MM.1S (cell line): Measurements from ENCODE around the gene APCDD1L.

Experiments
- DNase-seq: peaks from one replicate; pipeline ENCODE4 v3.0.0-alpha.2; 2015
- H2AFZ ChIP-seq: fragments of 300-600 bp; sonication (generic); 2 replicates; pipeline ENCODE4 v1.6.0; 2016; ENCODE audit warnings: antibody characterized with exemption, low read length
- H3F3A ChIP-seq: fragments of 300-600 bp; sonication (generic); 2 replicates; pipeline ENCODE4 v1.6.1; 2016; ENCODE audit warnings: mild to moderate bottlenecking, antibody characterized with exemption, low read length, moderate library complexity, mixed read lengths; ENCODE audit not compliant: insufficient read depth
- H3K27ac ChIP-seq: fragments of 300-600 bp; sonication (generic); 2 replicates; pipeline ENCODE4 v1.5.1; 2016; ENCODE audit warnings: mild to moderate bottlenecking, low read length
- H3K27me3 ChIP-seq: fragments of 300-600 bp; sonication (generic); replicated peaks from 2 replicates; pipeline ENCODE4 v1.6.0; 2016; ENCODE audit warnings: low read length; ENCODE audit not compliant: insufficient read depth
- H3K36me3 ChIP-seq: fragments of 300-600 bp; sonication (generic); replicated peaks from 2 replicates; pipeline ENCODE4 v1.6.1; 2016; ENCODE audit warnings: mild to moderate bottlenecking, low read length, mixed read lengths; ENCODE audit not compliant: insufficient read depth
- H3K4me1 ChIP-seq: fragments of 300-600 bp; sonication (generic); 2 replicates; pipeline ENCODE4 v1.6.1; 2016; ENCODE audit warnings: low read length, mixed read lengths
- H3K4me2 ChIP-seq: fragments of 300-600 bp; sonication (generic); 2 replicates; pipeline ENCODE4 v1.6.0; 2016; ENCODE audit warnings: low read depth, low read length
- H3K4me3 ChIP-seq: fragments of 300-600 bp; sonication (generic); 2 replicates; pipeline ENCODE4 v1.5.1; 2016; ENCODE audit warnings: low read length, mixed read lengths
- H3K79me2 ChIP-seq: fragments of 300-600 bp; sonication (generic); 2 replicates; pipeline ENCODE4 v1.6.1; 2016; ENCODE audit warnings: mixed run types, low read length, mixed read lengths
- H3K9ac ChIP-seq: fragments of 300-600 bp; sonication (generic); 2 replicates; pipeline ENCODE4 v1.6.1; 2016; ENCODE audit warnings: low read length, mixed read lengths
- H3K9me2 ChIP-seq: fragments of 300-600 bp; sonication (generic); replicated peaks from 2 replicates; pipeline ENCODE4 v1.6.1; 2016; ENCODE audit warnings: mild to moderate bottlenecking, low read length, mixed read lengths; ENCODE audit not compliant: insufficient read depth
- H3K9me3 ChIP-seq: fragments of 300-600 bp; sonication (generic); replicated peaks from 2 replicates; pipeline ENCODE4 v1.6.1; 2016; ENCODE audit warnings: mild to moderate bottlenecking, low read length, mixed read lengths; ENCODE audit not compliant: insufficient read depth
- H4K20me1 ChIP-seq: fragments of 300-600 bp; sonication (generic); 2 replicates; pipeline ENCODE4 v1.6.1; 2016; ENCODE audit warnings: mild to moderate bottlenecking, low read length, moderate library complexity, mixed read lengths; ENCODE audit not compliant: insufficient read depth
- EZH2 ChIP-seq: fragments of 300-600 bp; sonication (generic); optimal IDR thresholded peaks from 2 replicates; pipeline ENCODE3; 2017; ENCODE audit warnings: low read depth, mild to moderate bottlenecking, antibody characterized with exemption, low read length, mixed read lengths
- EZH2phosphoT487 ChIP-seq: fragments of 300-600 bp; sonication (generic); IDR thresholded peaks from 2 replicates; pipeline ENCODE4 v1.6.1; 2018; ENCODE audit warnings: antibody characterized with exemption, low read length
- TF ChIP-seq, protein P1 (sequence below): fragments of 300-600 bp; sonication (generic); IDR thresholded peaks from 2 replicates; pipeline ENCODE4 v1.5.1; 2016; ENCODE audit warnings: antibody characterized with exemption, low read length, mixed read lengths

APCDD1L gene

DNA sequence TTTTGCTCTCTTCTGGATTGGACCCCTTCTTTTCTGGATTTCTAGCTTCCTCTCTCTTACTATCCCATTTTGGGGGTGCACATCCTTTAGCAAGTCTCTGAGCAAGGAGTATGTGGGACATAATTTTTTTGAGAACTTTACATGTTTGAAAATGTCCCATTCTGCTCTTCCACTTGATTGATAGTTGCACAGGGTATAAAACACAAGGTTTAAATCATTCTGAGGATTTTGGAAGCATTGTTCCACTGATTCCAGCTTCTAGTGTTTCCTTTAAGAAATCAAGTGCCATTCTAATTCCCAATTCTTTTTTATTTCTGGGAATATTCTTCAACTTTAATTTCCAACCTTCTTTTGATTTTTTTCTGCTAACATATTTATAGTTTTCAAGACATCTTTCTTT, 60.7 kb downstream of the APCDD1L start:
- Histone ChIP-seq H3K9ac (no peak overlapping the region), H2AFZ (no peak overlapping the region), H3K36me3 (0 out of 2 replicates have a peak, but pooled peaks cover 4% of the 10 kb centered on the region), H3K9me3 (no peaks in the 10 kb centered on the region), H3K4me1 (peaks cover 13% of the 10 kb centered on the region; the same call in 1 of the 2 replicates), H3K4me3 (no peak overlapping the region), H3K27me3 (no peaks in the 10 kb centered on the region), H4K20me1 (0 out of 2 replicates have a peak, but pooled peaks cover 5% of the 10 kb centered on the region), H3K27ac (no peak overlapping the region), H3K79me2 (no peaks in the 10 kb centered on the region), H3K4me2 (no peak overlapping the region), H3F3A (no peaks in the 10 kb centered on the region), H3K9me2 (no peaks in the 10 kb centered on the region)
- no peak for DNase-seq
- TF ChIP-seq EZH2phosphoT487: no peak
- TF ChIP-seq EZH2: no peak
- TF ChIP-seq, protein P1, sequence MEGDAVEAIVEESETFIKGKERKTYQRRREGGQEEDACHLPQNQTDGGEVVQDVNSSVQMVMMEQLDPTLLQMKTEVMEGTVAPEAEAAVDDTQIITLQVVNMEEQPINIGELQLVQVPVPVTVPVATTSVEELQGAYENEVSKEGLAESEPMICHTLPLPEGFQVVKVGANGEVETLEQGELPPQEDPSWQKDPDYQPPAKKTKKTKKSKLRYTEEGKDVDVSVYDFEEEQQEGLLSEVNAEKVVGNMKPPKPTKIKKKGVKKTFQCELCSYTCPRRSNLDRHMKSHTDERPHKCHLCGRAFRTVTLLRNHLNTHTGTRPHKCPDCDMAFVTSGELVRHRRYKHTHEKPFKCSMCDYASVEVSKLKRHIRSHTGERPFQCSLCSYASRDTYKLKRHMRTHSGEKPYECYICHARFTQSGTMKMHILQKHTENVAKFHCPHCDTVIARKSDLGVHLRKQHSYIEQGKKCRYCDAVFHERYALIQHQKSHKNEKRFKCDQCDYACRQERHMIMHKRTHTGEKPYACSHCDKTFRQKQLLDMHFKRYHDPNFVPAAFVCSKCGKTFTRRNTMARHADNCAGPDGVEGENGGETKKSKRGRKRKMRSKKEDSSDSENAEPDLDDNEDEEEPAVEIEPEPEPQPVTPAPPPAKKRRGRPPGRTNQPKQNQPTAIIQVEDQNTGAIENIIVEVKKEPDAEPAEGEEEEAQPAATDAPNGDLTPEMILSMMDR: no peak

DNA sequence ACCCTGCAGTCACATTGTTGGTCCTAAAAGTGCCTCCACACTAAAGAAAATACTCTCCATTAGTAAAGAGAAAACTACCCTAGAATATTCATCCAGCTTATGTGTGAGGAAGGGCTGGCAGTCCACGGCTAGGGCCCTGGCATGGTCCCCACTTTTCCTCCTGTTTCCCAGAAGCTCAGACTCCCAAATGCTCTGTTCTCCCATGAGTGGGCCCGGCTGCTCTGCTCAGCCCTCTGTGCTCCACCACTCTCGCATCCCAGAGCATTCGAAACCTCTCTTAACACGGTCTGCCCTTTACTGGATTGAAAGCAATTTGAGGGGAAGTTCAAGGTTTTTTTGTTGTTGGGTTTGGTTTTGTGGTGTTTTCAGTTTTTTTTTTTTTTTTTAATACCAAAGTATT, 61.8 kb downstream of the APCDD1L start:
- H3K9me2 ChIP-seq: no peaks in the 10 kb centered on the region
- H3K4me3 ChIP-seq: no peak overlapping the region
- TF ChIP-seq EZH2phosphoT487 (no peak), EZH2 (no peak)
- TF ChIP-seq, protein P1: no peak
- H2AFZ ChIP-seq: no peak overlapping the region
- H3K9ac ChIP-seq: no peak overlapping the region
- H3K79me2 ChIP-seq: no peaks in the 10 kb centered on the region
- H3F3A ChIP-seq: no peaks in the 10 kb centered on the region
- H3K36me3 ChIP-seq: 0 out of 2 replicates have a peak, but pooled peaks cover 4% of the 10 kb centered on the region
- no peak overlapping the region for H3K4me2 ChIP-seq
- H3K4me1 ChIP-seq: peaks cover 5% of the 10 kb centered on the region; the same call in 1 of the 2 replicates
- no peaks in the 10 kb centered on the region for H3K27me3 ChIP-seq
- H3K9me3 ChIP-seq: no peaks in the 10 kb centered on the region
- no peak for DNase-seq
- no peak overlapping the region for H3K27ac ChIP-seq
- H4K20me1 ChIP-seq: 0 out of 2 replicates have a peak, but pooled peaks cover 5% of the 10 kb centered on the region

DNA sequence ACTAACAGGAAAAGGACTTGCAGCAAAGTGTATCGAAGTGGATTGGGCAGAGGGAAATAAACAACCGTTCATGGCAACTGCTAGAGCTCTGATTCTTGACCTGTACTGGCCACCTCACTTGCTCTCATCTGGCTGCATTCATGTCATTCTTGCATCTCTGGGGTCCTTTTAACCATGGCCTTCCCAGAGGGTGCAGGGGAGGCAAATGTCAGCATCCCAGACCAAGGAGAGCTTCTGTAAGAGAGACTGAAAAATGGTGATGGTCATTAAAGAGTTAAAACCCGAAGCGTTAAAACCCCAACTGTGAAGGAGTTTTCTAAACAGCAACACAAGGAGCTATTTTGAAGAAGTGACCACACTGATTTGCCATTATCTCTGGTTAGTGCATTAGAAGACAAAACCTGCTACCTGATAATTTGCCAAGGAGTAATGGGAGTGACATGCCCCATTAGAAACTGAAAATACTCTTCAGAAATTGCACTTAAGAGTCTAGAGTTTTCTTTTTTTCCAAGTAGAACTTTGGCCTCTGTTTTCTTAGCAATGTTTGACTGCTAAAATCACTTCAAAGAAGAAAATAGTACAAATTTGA, 62.4 kb downstream of the APCDD1L start:
- Histone ChIP-seq H3K4me2 (no peak overlapping the region), H3K9me2 (no peaks in the 10 kb centered on the region), H2AFZ (no peak overlapping the region), H3K9me3 (no peaks in the 10 kb centered on the region), H3K36me3 (0 out of 2 replicates have a peak, but pooled peaks cover 4% of the 10 kb centered on the region), H4K20me1 (0 out of 2 replicates have a peak, but pooled peaks cover 5% of the 10 kb centered on the region), H3K9ac (no peak overlapping the region), H3K27ac (no peak overlapping the region), H3K79me2 (no peaks in the 10 kb centered on the region), H3K4me1 (no peaks in the 10 kb centered on the region), H3K27me3 (no peaks in the 10 kb centered on the region), H3K4me3 (no peak overlapping the region), H3F3A (no peaks in the 10 kb centered on the region)
- DNase-seq: no peak
- TF ChIP-seq, protein P1: no peak
- TF ChIP-seq EZH2phosphoT487 (no peak), EZH2 (no peak)
